ENCODE results near the gene TMEM178A. TPM values are rescaled to one million over a fixed set of nuclear protein-coding genes. Genes with fewer than 3 reads are reported as not detected.

TMEM178A gene
- total RNA-seq, 2 experiments from 2014 or later, result 0.25 to 0.38 TPM

DNA sequence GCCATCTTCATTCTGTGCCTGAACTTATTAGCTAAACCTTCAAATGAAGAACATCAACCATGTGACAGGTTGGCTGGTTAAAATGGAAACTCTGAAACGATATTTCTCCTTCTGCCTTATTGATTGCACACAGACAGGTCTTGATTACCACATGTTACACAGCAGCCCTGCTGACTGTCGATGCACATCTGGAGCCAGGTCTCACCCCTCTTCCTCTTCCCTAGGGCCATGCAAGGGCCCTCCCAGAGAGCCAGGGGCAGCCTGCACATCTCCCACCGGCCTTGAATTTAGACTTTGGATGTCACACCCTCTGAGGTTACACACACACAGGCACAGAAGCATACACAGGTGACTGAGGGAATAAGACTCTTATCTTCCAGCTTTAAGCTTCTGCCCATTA lies 45.1 kb downstream of the TMEM178A start:
- no peaks in the 10 kb centered on the region for H3K79me2 ChIP-seq (ENCODE audit: insufficient read depth, low read depth, low read length)
- intact Hi-C loops (cut with micrococcal nuclease; ENCODE audit: unreplicated experiment), result no loop called here
- no peak overlapping the region for H3K4me3 ChIP-seq (ENCODE audit: low read depth, low read length, poor library complexity, severe bottlenecking)
- no peaks in the 10 kb centered on the region for H3K4me1 ChIP-seq (ENCODE audit: insufficient read depth, low read length, poor library complexity, severe bottlenecking)
- TF ChIP-seq, protein P1, sequence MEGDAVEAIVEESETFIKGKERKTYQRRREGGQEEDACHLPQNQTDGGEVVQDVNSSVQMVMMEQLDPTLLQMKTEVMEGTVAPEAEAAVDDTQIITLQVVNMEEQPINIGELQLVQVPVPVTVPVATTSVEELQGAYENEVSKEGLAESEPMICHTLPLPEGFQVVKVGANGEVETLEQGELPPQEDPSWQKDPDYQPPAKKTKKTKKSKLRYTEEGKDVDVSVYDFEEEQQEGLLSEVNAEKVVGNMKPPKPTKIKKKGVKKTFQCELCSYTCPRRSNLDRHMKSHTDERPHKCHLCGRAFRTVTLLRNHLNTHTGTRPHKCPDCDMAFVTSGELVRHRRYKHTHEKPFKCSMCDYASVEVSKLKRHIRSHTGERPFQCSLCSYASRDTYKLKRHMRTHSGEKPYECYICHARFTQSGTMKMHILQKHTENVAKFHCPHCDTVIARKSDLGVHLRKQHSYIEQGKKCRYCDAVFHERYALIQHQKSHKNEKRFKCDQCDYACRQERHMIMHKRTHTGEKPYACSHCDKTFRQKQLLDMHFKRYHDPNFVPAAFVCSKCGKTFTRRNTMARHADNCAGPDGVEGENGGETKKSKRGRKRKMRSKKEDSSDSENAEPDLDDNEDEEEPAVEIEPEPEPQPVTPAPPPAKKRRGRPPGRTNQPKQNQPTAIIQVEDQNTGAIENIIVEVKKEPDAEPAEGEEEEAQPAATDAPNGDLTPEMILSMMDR (conservative IDR thresholded peaks at IDR 0.05; ENCODE audit: low read length), result no peak
- TF ChIP-seq EZH2phosphoT487 (IDR thresholded peaks at IDR 0.05; ENCODE audit: borderline replicate concordance, low read depth, low read length), result no peak
- BruUV-seq (replicated peaks), result no TSS peak
- ChIA-PET CTCF (ENCODE audit: unreplicated experiment) (no interaction called here), POLR2A (interaction anchor here (0.6 kb wide), 1 partner anchor 533 kb away, joined by 3 read pairs; no protein-coding TSS in a partner anchor)
- H3K9me2 ChIP-seq (ENCODE audit: insufficient read depth, low read length), result no peaks in the 10 kb centered on the region
- H3K4me2 ChIP-seq (ENCODE audit: low read length), result no peak overlapping the region
- no peaks in the 10 kb centered on the region for H4K20me1 ChIP-seq (ENCODE audit: insufficient read depth, low read length)
- H3K27ac ChIP-seq (ENCODE audit: low read depth, low read length, poor library complexity, severe bottlenecking), result no peak overlapping the region
- H2AFZ ChIP-seq (ENCODE audit: low read length), result no peak overlapping the region
- DNase-seq (ENCODE audit: low spot score), result no peak
- H3K36me3 ChIP-seq (ENCODE audit: insufficient read depth, low read length), result no peaks in the 10 kb centered on the region
- H3K9me3 ChIP-seq (ENCODE audit: low read length), result no peaks in the 10 kb centered on the region

DNA sequence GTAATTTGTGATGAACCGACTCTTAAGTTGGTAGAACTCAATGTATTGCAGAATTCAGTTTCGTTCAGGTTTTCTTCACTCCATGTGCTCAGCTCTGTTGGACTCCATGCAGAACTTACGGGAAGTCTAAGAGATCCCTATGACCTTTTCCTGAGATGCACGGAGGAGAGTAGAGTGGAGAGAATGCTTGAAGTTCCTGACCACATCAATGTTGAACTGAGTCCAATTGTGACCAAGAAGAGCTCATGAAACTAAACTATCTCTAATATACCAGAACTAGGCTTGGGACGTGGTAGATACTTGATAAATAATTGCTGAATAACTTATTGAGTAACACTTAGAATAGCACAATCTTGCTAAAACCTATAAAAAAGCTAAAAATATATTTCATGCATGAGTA lies 47.2 kb downstream of the TMEM178A start:
- H3K9me2 ChIP-seq (ENCODE audit: insufficient read depth, low read length), result no peaks in the 10 kb centered on the region
- no peak for TF ChIP-seq EZH2phosphoT487 (IDR thresholded peaks at IDR 0.05; ENCODE audit: borderline replicate concordance, low read depth, low read length)
- TF ChIP-seq, protein P1 (conservative IDR thresholded peaks at IDR 0.05; ENCODE audit: low read length), result no peak
- H3K4me1 ChIP-seq (ENCODE audit: insufficient read depth, low read length, poor library complexity, severe bottlenecking), result no peaks in the 10 kb centered on the region
- ChIA-PET POLR2A (no interaction called here), CTCF (ENCODE audit: unreplicated experiment) (no interaction called here)
- H3K36me3 ChIP-seq (ENCODE audit: insufficient read depth, low read length), result no peaks in the 10 kb centered on the region
- no peak overlapping the region for H3K27ac ChIP-seq (ENCODE audit: low read depth, low read length, poor library complexity, severe bottlenecking)
- H4K20me1 ChIP-seq (ENCODE audit: insufficient read depth, low read length), result no peaks in the 10 kb centered on the region
- H2AFZ ChIP-seq (ENCODE audit: low read length), result no peak overlapping the region
- no peak for DNase-seq (ENCODE audit: low spot score)
- H3K4me2 ChIP-seq (ENCODE audit: low read length), result no peak overlapping the region
- intact Hi-C loops (cut with micrococcal nuclease; ENCODE audit: unreplicated experiment), result no loop called here
- BruUV-seq (replicated peaks), result no TSS peak
- H3K4me3 ChIP-seq (ENCODE audit: low read depth, low read length, poor library complexity, severe bottlenecking), result no peak overlapping the region
- no peaks in the 10 kb centered on the region for H3K79me2 ChIP-seq (ENCODE audit: insufficient read depth, low read depth, low read length)
- H3K9me3 ChIP-seq (ENCODE audit: low read length), result no peaks in the 10 kb centered on the region

DNA sequence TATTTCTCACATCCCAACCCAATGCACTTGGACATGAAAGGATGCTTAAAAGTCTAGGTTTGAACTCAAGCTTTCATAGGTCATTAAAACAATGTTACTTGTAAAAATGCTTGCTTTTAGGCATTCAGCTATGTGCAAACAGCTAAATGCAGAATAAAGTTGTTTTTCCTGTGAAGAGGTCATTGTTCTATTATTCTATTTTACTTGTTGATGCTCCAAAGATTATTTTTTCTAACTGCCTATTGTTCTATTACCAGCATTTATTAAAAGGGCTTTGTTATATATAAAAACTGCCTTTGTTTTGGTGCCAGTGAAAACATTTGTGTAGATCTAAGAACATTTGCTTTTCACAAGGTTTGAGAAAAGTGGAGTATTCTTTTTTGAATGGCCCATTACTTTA lies 49.4 kb downstream of the TMEM178A start:
- no peak for DNase-seq (ENCODE audit: low spot score)
- ChIA-PET POLR2A (interaction anchor here (1.0 to 1.1 kb wide), 2 partner anchors 9 to 10 kb away, joined by 3 to 4 read pairs; no protein-coding TSS in a partner anchor), CTCF (ENCODE audit: unreplicated experiment) (no interaction called here)
- no peak overlapping the region for H3K27ac ChIP-seq (ENCODE audit: low read depth, low read length, poor library complexity, severe bottlenecking)
- H3K79me2 ChIP-seq (ENCODE audit: insufficient read depth, low read depth, low read length), result no peaks in the 10 kb centered on the region
- no peaks in the 10 kb centered on the region for H3K4me1 ChIP-seq (ENCODE audit: insufficient read depth, low read length, poor library complexity, severe bottlenecking)
- no peak for TF ChIP-seq EZH2phosphoT487 (IDR thresholded peaks at IDR 0.05; ENCODE audit: borderline replicate concordance, low read depth, low read length)
- TF ChIP-seq, protein P1 (conservative IDR thresholded peaks at IDR 0.05; ENCODE audit: low read length), result no peak
- no peak overlapping the region for H2AFZ ChIP-seq (ENCODE audit: low read length)
- H3K9me3 ChIP-seq (ENCODE audit: low read length), result no peaks in the 10 kb centered on the region
- no peaks in the 10 kb centered on the region for H3K36me3 ChIP-seq (ENCODE audit: insufficient read depth, low read length)
- H3K4me3 ChIP-seq (ENCODE audit: low read depth, low read length, poor library complexity, severe bottlenecking), result no peak overlapping the region
- H3K4me2 ChIP-seq (ENCODE audit: low read length), result no peak overlapping the region
- no peaks in the 10 kb centered on the region for H4K20me1 ChIP-seq (ENCODE audit: insufficient read depth, low read length)
- no peaks in the 10 kb centered on the region for H3K9me2 ChIP-seq (ENCODE audit: insufficient read depth, low read length)
- intact Hi-C loops (cut with micrococcal nuclease; ENCODE audit: unreplicated experiment), result no loop called here
- BruUV-seq (replicated peaks), result no TSS peak
